GM12801 (cell line): ENCODE measurements around the gene GLP2R.

ENCODE experiments used
- TF ChIP-seq, protein P1 (sequence below): IDR thresholded peaks from one replicate; pipeline ENCODE4 v1.5.1; 2011; ENCODE audit warnings: control low read depth; ENCODE audit not compliant: insufficient read length; ENCODE audit errors: extremely low read depth

Gene GLP2R

DNA sequence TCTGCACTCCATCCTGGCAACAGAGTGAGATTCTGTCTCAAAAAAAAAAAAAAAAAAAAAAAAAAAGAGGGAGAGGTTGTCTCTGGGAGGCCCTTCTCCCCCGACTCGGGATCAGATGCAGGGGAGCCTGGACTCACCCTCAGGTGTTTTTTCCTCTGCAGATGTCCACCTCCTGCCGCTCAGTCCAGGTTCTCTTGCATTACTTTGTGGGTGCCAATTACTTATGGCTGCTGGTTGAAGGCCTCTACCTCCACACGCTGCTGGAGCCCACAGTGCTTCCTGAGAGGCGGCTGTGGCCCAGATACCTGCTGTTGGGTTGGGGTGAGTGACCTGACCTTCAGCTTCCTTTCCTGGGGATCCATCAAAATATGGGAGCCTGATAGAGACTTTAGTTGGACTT, 34.1 kb downstream of the GLP2R start:
- TF ChIP-seq, protein P1, sequence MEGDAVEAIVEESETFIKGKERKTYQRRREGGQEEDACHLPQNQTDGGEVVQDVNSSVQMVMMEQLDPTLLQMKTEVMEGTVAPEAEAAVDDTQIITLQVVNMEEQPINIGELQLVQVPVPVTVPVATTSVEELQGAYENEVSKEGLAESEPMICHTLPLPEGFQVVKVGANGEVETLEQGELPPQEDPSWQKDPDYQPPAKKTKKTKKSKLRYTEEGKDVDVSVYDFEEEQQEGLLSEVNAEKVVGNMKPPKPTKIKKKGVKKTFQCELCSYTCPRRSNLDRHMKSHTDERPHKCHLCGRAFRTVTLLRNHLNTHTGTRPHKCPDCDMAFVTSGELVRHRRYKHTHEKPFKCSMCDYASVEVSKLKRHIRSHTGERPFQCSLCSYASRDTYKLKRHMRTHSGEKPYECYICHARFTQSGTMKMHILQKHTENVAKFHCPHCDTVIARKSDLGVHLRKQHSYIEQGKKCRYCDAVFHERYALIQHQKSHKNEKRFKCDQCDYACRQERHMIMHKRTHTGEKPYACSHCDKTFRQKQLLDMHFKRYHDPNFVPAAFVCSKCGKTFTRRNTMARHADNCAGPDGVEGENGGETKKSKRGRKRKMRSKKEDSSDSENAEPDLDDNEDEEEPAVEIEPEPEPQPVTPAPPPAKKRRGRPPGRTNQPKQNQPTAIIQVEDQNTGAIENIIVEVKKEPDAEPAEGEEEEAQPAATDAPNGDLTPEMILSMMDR, result no peak

DNA sequence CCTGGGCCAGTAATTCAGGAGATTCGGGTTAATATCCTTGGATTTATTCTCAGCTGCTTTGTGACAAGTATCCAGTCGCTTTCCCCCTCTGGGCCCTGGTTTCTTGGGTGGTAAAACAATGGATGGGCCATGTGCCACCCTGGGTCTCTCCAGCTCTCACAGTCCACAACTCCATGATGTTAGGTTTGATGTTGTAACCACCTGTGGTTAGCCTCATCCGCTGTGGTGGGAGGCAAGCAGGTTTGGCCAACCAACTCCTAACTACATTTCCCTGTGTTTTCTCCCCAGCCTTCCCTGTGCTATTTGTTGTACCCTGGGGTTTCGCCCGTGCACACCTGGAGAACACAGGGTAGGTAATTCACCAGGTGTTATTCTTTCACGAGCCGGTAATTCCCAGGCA, 35.1 kb downstream of the GLP2R start:
- TF ChIP-seq, protein P1, result no peak

- TF ChIP-seq, protein P1, result no peak
These were observed 36.5 kb downstream of the GLP2R start for GRCh38 chr17:9862220-9862619.

DNA sequence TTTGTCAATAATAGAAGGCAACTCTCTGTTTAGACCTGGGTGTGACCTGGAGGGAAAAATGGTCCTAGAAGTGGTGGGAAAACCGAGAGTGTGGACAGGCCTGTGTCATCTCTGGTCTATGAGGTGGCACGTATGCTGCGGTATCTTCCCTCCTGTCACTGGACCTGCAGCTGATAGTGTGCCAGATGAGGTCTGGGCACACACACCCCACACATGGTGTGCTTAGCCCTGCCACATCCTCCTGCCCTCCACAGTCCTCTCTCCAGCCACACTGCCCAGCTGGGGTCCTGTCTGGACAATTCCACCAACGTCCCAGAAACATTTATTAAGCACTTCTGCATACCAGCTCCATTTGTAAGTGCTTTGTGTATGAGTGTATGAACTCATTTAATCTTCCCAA, 37.2 kb downstream of the GLP2R start:
- TF ChIP-seq, protein P1, result no peak

- TF ChIP-seq, protein P1, result no peak
These were observed 39.9 kb downstream of the GLP2R start for GRCh38 chr17:9865586-9865985.

GRCh38 chr17:9868552-9868951, 42.8 kb downstream of the GLP2R start:
- TF ChIP-seq, protein P1, result no peak

- TF ChIP-seq, protein P1, result no peak
These were observed 47.1 kb downstream of the GLP2R start for GRCh38 chr17:9872852-9873251.

GRCh38 chr17:9874722-9875121, 49.0 kb downstream of the GLP2R start:
- TF ChIP-seq, protein P1, result no peak
